Tibial nerve (tissue), 4 donors: ENCODE measurements around the gene IL1A.

ENCODE experiments used
- CTCF ChIP-seq, 5 experiments: fragments of 200-600 bp in 3 of 5; fragments of 450-650 bp in 2 of 5; sonication (generic) in 3 of 5; IDR thresholded peaks; one replicate each; pipeline ENCODE4 v1.5.1; 2016 to 2019; ENCODE audit warnings: antibody characterized with exemption in 5 of 5, mild to moderate bottlenecking in 3 of 5, moderate library complexity in 2 of 5
- EP300 ChIP-seq, 2 donors: sonication (generic); formaldehyde crosslinking; IDR thresholded peaks; one replicate each; pipeline ENCODE4 v1.6.1; 2017; ENCODE audit warnings: antibody characterized with exemption in 2 of 2, mild to moderate bottlenecking in 1 of 2
- POLR2A ChIP-seq, 2 donors: fragments of 450-650 bp; IDR thresholded peaks; one replicate each; pipeline ENCODE4 v1.6.1; 2017; ENCODE audit warnings: antibody characterized with exemption in 2 of 2, mild to moderate bottlenecking in 2 of 2, moderate library complexity in 2 of 2

- no peak for TF ChIP-seq CTCF (IDR thresholded peaks at IDR 0.05)
- no peak for TF ChIP-seq EP300 (IDR thresholded peaks at IDR 0.05)
- no peak for TF ChIP-seq POLR2A (IDR thresholded peaks at IDR 0.05)
These were observed 11.3 kb downstream of the IL1A start for GRCh38 chr2:112772911-112773475.
